HG03378 (cell line): ENCODE data around the gene F12.
"Not testable (repeated sequence)": the region's sequence is repeated elsewhere in the genome, so short reads cannot be mapped to it uniquely, and the experiment has no call there.

Experiments
- ATAC-seq: cut with Tn5 transposase; IDR thresholded peaks from one replicate; pipeline ENCODE4 v1.9.1; 2021; ENCODE audit warnings: mild to moderate bottlenecking, moderate library complexity; ENCODE audit not compliant: unreplicated experiment

Gene F12

DNA sequence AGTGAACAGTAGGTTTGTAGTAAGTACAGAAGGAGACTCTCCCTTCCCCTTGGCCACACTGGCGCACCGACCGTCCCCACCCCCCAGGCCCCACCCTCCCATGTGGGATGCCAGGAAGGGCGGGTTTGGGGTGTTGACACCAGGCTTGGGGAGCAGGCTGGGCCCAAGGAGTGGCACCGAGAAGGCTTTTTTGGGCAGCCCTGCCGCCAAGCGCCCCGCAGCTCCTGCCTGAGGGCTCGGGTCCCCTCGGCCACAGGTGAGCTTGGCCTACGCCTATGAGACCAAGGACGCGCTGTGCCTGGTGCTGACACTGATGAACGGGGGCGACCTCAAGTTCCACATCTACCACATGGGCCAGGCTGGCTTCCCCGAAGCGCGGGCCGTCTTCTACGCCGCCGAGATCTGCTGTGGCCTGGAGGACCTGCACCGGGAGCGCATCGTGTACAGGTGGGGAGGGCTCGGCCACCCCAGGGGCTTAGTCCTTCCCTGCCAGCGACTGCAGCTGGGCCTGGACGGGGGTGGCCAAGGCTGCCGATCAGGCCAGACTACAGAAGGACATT is 24.4 kb upstream of the F12 start:
- ATAC-seq = no peak

GRCh38 chr5:177432839-177433657 is 23.7 kb upstream of the F12 start:
- no peak for ATAC-seq

DNA sequence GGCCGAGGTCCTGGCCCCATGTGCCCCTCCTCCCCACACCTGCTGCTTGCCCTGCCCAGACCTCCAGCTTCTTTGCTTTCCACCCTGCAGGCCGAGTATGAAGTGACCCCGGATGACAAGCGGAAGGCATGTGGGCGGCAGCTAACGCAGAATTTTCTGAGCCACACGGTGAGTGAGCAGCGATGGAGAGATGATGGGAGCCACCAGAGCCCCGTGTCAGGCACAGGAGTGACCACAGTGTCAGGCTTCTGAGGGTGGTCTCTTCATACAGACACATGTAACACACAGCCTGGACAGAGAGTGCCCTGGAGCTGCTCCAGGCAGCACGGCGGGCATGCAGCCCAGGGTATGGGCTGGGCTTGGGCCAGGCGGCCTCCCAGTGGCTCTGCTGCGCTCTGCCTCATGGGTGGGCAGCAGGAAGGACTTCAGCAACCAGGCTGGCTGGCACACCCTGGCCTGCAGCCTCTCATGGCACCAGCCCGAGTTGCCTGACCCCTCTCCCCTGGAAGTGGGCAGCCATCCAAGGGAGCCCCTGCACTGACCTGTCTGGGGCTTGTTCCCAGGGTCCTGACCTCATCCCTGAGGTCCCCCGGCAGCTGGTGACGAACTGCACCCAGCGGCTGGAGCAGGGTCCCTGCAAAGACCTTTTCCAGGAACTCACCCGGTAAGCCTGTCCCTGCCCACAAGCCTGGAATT is 22.9 kb upstream of the F12 start:
- peak; percentile 2 for ATAC-seq

DNA sequence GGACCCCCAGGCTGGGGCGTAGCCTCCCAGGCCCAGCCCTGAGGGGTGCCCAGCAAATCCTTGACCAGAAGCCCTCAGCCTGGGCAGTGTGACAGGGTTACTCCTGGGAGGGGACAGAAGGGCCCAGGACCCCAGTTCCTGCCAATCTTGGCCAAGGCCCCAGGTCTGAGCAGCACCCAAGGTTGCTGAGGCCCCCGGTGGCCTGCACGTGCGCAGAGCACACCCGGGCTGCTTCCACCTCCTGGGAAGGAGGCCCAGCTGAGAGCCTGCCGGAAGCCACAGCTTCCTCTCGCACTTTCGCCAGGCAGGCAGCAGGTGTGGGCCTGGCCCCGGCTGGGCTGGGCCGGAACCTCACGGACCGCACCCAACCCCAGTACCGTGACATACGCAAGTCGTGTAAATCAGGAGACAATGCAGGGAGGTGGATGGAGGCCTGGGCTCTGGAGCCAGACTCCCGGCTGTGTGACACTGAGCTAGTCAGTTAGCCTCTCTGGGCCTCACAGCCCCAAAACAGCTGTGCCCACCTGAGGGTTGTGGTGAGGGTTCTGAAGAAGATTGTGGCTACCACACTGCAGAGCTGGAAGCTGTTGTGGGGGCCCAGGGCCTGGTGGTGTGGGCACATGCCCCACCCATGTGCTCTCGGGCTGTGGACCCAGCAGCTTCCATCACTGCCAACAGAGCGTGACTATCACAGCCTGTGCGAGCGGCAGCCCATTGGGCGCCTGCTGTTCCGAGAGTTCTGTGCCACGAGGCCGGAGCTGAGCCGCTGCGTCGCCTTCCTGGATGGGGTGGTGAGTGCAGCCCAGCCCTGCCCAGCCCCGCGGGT is 22.2 kb upstream of the F12 start:
- ATAC-seq = peak; percentile 38

GRCh38 chr5:177430972-177431316 is 21.6 kb upstream of the F12 start:
- no peak for ATAC-seq

DNA sequence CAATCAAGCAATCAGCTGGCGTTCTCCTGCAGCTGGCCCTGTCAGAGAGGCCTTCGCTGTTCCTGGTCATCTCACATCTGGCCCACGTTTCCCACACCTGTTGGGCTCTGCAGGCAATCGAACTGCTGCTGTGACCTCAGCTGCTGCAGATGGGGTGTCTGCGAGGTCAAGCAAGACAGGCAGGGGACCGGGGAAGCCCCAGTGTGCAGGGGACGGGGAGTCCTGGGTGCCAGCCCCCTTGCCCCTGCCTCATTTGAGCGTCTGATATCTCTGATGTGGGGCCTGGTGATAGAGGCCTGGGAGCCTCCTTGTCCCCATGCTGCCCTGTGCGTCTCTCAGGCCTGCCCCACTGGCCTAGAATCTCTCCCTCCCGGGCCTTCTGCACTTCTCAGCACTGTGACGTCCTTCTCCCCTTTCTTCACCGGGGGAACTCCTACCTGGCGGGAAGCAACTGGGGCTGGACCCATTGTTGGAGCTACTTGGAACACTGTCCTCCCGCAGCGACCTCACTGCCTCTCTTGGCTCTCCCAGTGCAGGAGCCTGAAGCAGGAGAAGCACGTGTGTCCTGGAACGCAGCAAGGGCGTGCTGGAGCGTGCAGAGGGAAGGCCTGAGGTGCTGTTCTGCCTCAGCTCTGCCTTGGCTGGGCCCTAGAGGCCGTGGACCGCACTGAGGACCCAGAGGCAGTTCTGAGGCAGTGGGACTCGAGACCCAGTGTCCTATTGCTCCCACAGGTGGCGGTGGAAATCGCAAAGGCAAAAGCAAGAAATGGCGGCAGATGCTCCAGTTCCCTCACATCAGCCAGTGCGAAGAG is 21.0 kb upstream of the F12 start:
- ATAC-seq = no peak

GRCh38 chr5:177429248-177430040 is 20.1 kb upstream of the F12 start:
- ATAC-seq = no peak

DNA sequence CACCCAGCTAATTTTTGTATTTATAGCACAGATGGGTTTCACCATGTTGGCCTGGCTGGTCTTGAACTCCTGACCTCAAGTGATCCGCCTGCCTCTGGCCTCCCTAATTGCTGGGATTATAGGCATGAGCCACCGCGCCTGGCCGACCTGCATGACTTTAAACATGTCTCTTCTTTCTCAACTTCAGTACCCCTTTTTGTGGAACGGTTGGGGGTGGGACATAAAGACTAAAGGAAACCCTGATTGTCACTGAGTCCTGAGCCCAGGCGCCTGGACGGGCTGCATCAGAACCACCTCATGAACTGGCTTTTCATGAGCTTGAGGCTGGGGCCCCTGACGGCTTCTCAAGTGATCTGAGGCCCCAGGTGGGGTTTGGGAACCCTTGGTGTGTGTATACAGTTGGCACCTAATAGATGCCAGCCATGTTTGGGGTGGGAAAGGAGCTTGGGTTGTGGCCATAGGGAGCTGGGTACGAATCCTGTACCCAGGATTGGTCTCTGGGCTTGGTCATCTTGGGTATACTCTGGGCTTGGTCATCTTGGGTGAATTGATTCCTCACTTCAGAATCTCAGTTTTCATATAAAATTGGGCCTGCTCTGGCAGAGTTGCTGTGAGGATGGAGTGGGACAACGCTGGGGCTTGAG is 19.3 kb upstream of the F12 start:
- no peak for ATAC-seq

- ATAC-seq = no peak
Observed at GRCh38 chr5:177427919-177428573, 18.7 kb upstream of the F12 start.

DNA sequence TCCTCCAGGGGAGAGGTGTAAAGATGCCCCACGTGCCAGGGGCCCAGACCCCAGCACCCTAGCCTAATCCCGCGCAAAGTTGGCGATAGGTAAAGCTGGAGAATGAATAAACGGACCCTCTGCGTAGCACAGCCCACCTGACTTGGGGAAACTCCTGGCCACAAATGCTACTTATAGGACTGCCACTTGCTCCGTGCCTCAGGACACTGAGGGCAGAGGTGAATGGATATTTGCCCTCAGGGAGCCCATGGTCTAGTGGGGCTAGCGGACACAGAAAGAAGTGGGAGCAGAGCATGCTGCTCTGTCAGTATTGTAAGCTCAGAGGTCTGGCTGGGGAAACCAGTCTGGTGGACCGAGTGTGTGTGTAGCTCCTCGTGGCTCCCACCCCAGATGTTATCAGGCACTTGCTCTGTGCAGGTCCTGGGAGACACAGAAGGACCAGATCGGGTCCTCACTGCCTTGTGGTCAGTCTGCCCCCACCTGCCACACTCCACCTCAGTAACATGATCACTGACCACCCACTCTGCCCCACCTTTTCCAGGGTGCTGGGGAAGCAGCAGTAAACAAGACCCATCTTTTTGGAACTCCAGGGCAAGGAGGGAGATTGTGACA is 18.0 kb upstream of the F12 start:
- no peak for ATAC-seq

DNA sequence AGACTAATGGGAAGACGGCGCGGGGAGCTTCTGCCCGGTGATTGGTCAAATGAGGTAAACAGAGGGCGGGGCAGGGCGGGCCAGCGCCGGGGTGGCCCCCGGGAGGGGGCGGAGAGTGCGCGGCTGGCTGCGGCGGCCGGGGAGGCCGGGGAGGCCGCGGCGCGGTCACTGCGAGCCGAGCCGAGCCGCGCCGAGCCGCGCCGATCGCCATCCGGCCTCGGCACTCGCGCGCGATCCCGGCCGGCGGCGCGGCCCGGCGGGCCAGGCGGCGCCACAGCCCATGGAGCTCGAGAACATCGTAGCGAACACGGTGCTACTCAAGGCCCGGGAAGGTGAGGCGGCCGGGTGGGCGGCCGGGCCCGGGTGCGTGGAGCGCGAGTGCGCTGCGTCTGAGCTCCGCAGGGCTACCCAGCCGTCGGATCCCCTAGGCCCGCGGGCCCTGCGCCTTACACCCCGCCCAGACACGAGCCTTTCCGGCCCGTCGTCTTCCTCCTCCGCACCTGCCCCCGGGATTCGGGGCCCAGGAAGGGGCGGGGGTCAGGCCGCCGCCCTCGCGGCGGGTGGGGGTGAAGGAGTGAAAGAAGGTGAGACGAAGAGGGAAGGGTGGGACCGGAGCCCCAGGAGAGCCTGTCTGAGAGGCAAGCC is 17.3 kb upstream of the F12 start, which contains the start of gene GRK6:
Gene GRK6 (plus strand): TSS at position 111 of the 645 bp plus-strand sequence. CDS start 170 bp downstream, at position 281.
- ATAC-seq = no peak

GRCh38 chr5:177425801-177426565 is 16.6 kb upstream of the F12 start:
- peak; percentile 82 for ATAC-seq

DNA sequence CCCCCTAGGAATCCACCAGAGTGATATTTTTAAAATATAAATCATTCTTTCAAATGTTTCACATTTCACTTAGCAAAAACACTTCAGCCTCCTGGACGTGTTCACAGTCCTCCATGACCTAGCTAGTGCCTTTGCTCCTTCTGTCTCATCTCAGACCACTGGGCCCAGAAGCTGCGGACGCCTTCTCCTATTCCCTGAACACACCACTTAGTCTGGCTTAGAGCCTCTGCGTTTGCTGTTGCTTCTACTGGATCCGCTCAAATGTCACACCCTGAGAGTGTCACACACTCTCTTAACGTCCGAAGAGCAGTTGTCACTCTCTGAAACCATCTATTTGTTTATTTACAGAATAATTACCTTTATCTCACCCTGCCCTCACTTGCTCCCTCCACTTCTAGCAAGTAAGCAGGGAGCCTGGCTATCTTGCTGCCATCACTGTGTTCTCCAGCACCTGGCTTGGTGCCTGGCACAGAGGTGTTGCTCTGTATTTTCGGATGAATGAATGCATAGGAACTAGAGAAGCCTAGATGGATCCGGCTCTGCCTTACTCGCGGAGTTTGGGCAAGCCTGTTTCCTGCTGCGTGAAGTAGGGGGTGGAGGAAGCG is 15.9 kb upstream of the F12 start:
- ATAC-seq = no peak

DNA sequence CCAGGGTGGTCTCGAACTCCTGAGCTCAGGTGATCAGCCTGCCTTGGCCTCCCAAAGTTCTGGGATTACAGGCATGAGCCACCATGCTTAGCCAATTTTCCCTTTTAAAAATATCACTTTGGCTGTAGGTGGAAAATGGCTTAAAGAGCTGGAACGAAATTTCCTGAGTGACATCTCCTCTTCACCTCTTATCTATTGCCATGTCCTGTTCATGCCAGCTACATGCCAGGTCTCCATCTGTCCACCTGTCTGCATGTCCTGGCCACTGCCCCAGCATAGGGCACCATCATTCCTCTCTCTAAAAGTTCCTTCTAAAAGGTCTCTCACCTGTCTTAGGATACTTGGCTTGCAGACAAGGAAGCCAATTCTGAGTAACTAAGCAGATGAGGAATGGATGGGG is 14.3 kb upstream of the F12 start:
- ATAC-seq = no peak

DNA sequence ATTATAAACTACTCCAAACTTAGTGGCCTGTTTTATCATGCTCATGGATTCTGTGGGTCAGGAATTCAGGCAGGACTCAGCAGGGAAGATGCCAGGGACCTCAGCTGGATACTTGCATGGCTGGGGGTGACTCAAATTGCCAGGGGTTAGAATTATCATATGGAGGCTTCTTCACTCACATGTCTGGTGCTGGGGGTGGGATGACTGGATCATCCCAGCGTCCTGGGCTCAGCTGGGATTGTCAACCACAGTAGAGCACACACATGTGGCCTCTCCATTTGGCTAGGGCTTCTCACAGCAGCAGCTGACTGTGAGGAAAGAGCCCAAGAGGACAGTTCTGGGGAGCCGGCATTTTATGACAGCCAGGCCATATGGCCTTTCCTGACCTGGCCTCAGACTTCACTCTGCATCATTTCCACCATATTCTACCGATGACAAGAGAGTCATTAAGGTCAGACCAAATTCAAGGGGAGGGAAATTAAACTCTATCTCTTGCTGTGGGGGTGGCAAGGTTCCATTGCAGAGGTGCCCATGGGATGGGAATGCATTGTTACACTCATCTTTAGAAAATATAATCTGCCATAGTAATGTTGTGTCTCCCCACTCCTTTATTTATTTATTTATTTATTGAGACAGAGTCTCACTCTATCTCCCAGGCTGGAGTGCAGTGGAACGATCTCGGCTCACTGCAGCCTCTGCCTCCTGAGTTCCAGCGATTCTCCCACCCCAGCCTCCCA is 11.9 kb upstream of the F12 start:
- no peak for ATAC-seq

GRCh38 chr5:177420472-177420871 is 11.1 kb upstream of the F12 start:
- not testable (repeated sequence) for ATAC-seq
